Right lobe of liver (tissue), 6 donors: ENCODE data around the gene SCN7A. TPM values are rescaled to one million over a fixed set of nuclear protein-coding genes. Genes with fewer than 3 reads are reported as not detected.

Source experiments
- ATAC-seq, 4 donors: fragments of 200-7000 bp; cut with Tn5 transposase; one replicate each; pipeline ENCODE4 v1.9.1; 2020; ENCODE audit warnings: mild to moderate bottlenecking in 4 of 4, moderate library complexity in 4 of 4
- DNase-seq, 3 donors: peaks; one replicate each; pipeline ENCODE4 v3.0.0-alpha.2; 2020
- H3K27ac ChIP-seq, 3 donors: fragments of 200-600 bp; one replicate each; pipeline ENCODE4 v1.8.0; 2022
- H3K27me3 ChIP-seq, 2 donors: fragments of 200-600 bp; one replicate each; pipeline ENCODE4 v1.8.0; 2022
- H3K36me3 ChIP-seq, 4 donors: fragments of 200-600 bp; sonication (generic) in 1 of 4; one replicate each; pipeline versions ENCODE4 v1.5.1 to v1.8.0; 2017 to 2022; ENCODE audit warnings: control low read depth in 1 of 4
- H3K4me1 ChIP-seq, 4 donors: fragments of 200-600 bp; sonication (generic) in 1 of 4; one replicate each; pipeline versions ENCODE4 v1.5.1 to v1.8.0; 2017 to 2022; ENCODE audit warnings: control low read depth in 1 of 4
- H3K4me3 ChIP-seq, 3 donors: fragments of 200-600 bp; one replicate each; pipeline ENCODE4 v1.8.0; 2022
- H3K9me3 ChIP-seq, 4 donors: fragments of 200-600 bp; sonication (generic) in 1 of 4; one replicate each; pipeline versions ENCODE4 v1.5.1 to v1.8.0; 2017 to 2022; ENCODE audit warnings: control low read depth in 1 of 4
- CTCF ChIP-seq, 4 donors: fragments of 200-600 bp in 3 of 4; fragments of 450-650 bp in 1 of 4; IDR thresholded peaks; one replicate each; pipeline versions ENCODE4 v1.5.1 to v1.8.0; 2016 to 2022; ENCODE audit warnings: antibody characterized with exemption in 4 of 4, mild to moderate bottlenecking in 2 of 4
- POLR2A ChIP-seq: fragments of 450-650 bp; IDR thresholded peaks from one replicate; pipeline ENCODE4 v1.6.1; 2017; ENCODE audit warnings: antibody characterized with exemption, mild to moderate bottlenecking
- WGBS: methylation state at CpG from one replicate; pipeline ENCODE4 v1.1.6; 2018; ENCODE audit warnings: low coverage, low lambda C conversion rate; ENCODE audit not compliant: insufficient coverage; ENCODE audit errors: missing lambda C conversion rate; 5-methylcytosine and 5-hydroxymethylcytosine counted together
- intact Hi-C, 2 donors: fragments of 100-400 bp; cut with DNase I; formaldehyde crosslinking; loops; one replicate each; pipeline versions ENCODE4 v1.11.2 to v1.14.1; 2022
- total RNA-seq, 6 experiments: library from RNA; depleted of rRNA in 2 of 6; stranded (reverse); fragments of >200 nt in 2 of 6; fragmentation: NEBNext Ultra II Directional in 3 of 6; extraction: Animal tissue kit (Norgen Biotek cat#: 25700) in 3 of 6; gene quantifications; one replicate each; pipeline versions ENCODE4 v1.1.0 to v1.2.4, GENCODE V29; 2016 to 2023
- donor health status: DM: no; HTN: yes; CAD: no.
- donor health status: DM: no; HTN: no; CAD: no.
- donor health status: DM: no; HTN: no; CAD: no.
- donor health status: DM: no; HTN: yes; CAD: no.
- donor health status: DM: no; HTN: yes; CAD: no.

The SCN7A gene
- total RNA-seq, 6 experiments from 2014 or later: 0.27 to 4.2 (median 1.2) TPM

- no peaks in the 10 kb centered on the region for H3K9me3 ChIP-seq
- H3K36me3 ChIP-seq: no peaks in the 10 kb centered on the region
- no peaks in the 10 kb centered on the region for H3K4me1 ChIP-seq
- no peak overlapping the region for H3K4me3 ChIP-seq
- no peaks in the 10 kb centered on the region for H3K27me3 ChIP-seq
- H3K27ac ChIP-seq: no peak overlapping the region
- DNase-seq (no peak), ATAC-seq (peak; percentile 41 to 70 (median 50))
- intact Hi-C loops: no loop called here
- TF ChIP-seq POLR2A: no peak
- 28% methylated on average over 3 of the region's 3 CpGs for WGBS
Measured at GRCh38 chr2:166406374-166406773, 87.7 kb downstream of the SCN7A start.

DNA sequence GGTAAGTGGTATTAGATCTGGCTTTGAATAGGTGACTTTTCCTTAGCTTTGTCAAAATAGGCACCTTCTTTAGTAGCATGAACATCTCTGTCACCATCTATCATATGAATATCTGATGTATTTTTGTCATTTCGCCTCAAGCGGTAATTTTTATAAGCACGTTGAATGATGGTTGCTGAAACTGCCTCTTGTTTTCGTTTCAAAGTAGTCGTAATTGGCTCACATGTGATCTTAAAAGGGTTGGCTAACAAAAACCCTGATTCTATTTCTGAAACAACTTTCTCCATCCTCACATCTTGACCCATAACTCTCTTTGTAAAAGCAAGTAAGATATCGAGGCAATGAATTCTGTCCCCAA is 88.5 kb downstream of the SCN7A start:
- ATAC-seq (no peak), DNase-seq (no peak)
- no peaks in the 10 kb centered on the region for H3K36me3 ChIP-seq
- H3K27ac ChIP-seq: no peak overlapping the region
- no peak overlapping the region for H3K4me3 ChIP-seq
- 87% methylated on average over 5 of the region's 6 CpGs for WGBS
- no peaks in the 10 kb centered on the region for H3K9me3 ChIP-seq
- no peaks in the 10 kb centered on the region for H3K4me1 ChIP-seq
- no peak for TF ChIP-seq POLR2A
- TF ChIP-seq CTCF (IDR thresholded peaks at IDR 0.05): no peak
- no peaks in the 10 kb centered on the region for H3K27me3 ChIP-seq
- intact Hi-C loops: no loop called here

DNA sequence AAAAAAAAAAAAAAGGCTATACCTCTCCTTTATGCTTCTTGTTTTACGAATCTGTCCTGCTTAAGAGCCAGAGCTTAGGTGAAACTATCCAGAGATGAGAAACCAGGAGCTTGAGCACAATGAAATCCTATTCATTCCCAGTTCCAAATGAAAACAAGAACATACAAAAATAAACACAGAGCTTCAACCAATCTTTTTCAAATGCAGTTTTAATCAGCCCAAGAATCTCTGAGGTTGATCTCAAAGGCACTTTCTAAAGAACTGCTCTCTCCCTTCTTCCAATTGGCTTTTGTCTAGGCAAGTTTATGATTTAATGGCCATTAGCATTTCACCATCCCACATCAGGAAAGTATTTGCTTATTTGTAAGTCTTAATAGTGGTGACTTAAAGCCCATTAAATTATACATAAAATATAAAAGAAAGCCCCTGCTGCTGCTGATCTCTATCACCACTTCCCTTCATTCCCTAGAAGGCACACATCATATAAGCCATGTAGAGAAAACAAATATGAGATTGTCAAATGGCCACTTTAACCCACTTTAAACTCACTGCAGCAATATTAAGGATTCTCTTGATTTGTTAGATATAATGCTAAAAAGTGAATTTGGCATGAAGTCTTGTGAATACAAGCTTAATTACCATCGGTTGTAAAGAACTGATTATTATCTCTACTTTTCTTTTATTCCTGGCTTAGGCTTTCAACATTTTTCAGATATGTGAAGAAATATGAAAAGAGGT is 89.0 kb downstream of the SCN7A start:
- intact Hi-C loops: no loop called here
- no peak overlapping the region for H3K27ac ChIP-seq
- no peak for ATAC-seq
- H3K9me3 ChIP-seq: no peaks in the 10 kb centered on the region
- H3K36me3 ChIP-seq: no peaks in the 10 kb centered on the region
- TF ChIP-seq POLR2A: no peak
- TF ChIP-seq CTCF (IDR thresholded peaks at IDR 0.05): no peak
- no peaks in the 10 kb centered on the region for H3K27me3 ChIP-seq
- WGBS: 62% methylated on average over 2 of the region's 2 CpGs
- no peak overlapping the region for H3K4me3 ChIP-seq
- DNase-seq: no peak
- H3K4me1 ChIP-seq: no peaks in the 10 kb centered on the region

DNA sequence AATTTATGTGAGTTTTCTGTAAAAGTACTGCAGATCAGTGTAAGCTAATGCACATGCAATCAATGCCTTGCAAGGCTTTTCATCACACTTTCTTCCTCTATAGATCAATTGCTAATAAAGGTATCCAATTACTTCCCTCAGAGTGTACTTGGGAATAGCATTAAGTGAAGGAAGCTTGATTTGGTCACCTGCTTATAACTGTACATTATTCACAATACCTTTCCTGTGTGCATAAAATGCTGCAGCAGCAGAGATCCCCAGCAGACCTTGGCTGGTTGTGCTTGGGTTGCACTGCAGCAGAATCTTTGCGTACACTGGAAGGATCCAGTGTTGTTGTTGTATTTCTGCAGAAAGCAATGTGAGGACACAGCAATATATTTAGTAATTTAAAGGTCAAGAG is 99.8 kb downstream of the SCN7A start:
- TF ChIP-seq POLR2A: no peak
- TF ChIP-seq CTCF (IDR thresholded peaks at IDR 0.05): no peak
- no peaks in the 10 kb centered on the region for H3K4me1 ChIP-seq
- no peak for DNase-seq
- no peaks in the 10 kb centered on the region for H3K36me3 ChIP-seq
- no peak overlapping the region for H3K4me3 ChIP-seq
- intact Hi-C loops: no loop called here
- WGBS: 100% methylated on average over 1 of the region's 1 CpG
- no peak for ATAC-seq
- H3K27me3 ChIP-seq: no peaks in the 10 kb centered on the region
- no peak overlapping the region for H3K27ac ChIP-seq
- no peaks in the 10 kb centered on the region for H3K9me3 ChIP-seq

GRCh38 chr2:166393008-166393407 is 101.0 kb downstream of the SCN7A start:
- Histone ChIP-seq H3K27ac (no peak overlapping the region), H3K36me3 (no peaks in the 10 kb centered on the region), H3K27me3 (no peaks in the 10 kb centered on the region), H3K4me3 (no peak overlapping the region), H3K9me3 (no peaks in the 10 kb centered on the region), H3K4me1 (no peaks in the 10 kb centered on the region)
- intact Hi-C loops: no loop called here
- DNase-seq (no peak), ATAC-seq (no peak)
- TF ChIP-seq CTCF (IDR thresholded peaks at IDR 0.05): no peak
- no peak for TF ChIP-seq POLR2A
- WGBS: 36% methylated on average over 3 of the region's 3 CpGs
